Spleen (tissue), 11 donors: ENCODE data around the gene DUSP2. TPM values are rescaled to one million over a fixed set of nuclear protein-coding genes. Genes with fewer than 3 reads are reported as not detected.
A peak's percentile ranks its signal among the peaks of the same experiment; 100 is the strongest.

Experiments
- DNase-seq: peaks from one replicate; pipeline ENCODE4 v3.0.0-alpha.2; 2020
- H3K27ac ChIP-seq, 8 donors: fragments of 200-600 bp; sonication (generic) in 7 of 8; 1 replicate in 4 of 8; 2 replicates in 4 of 8; pipeline versions ENCODE4 v1.5.0 to v1.8.0; 2016 to 2021; ENCODE audit warnings: inconsistent platforms in 4 of 8, mild to moderate bottlenecking in 4 of 8, moderate library complexity in 1 of 8
- H3K27me3 ChIP-seq, 7 donors: fragments of 200-600 bp; sonication (generic) in 6 of 7; replicated peaks in 1 of 7; 1 replicate in 4 of 7; 2 replicates in 3 of 7; pipeline versions ENCODE4 v1.5.0 to v1.8.0; 2016 to 2021; ENCODE audit warnings: inconsistent platforms in 3 of 7, mild to moderate bottlenecking in 1 of 7
- H3K36me3 ChIP-seq, 6 donors: fragments of 200-600 bp; sonication (generic) in 5 of 6; 1 replicate in 4 of 6; 2 replicates in 2 of 6; pipeline versions ENCODE4 v1.5.0 to v1.8.0; 2016 to 2021; ENCODE audit warnings: inconsistent platforms in 2 of 6
- H3K4me1 ChIP-seq, 6 donors: fragments of 200-600 bp; sonication (generic) in 5 of 6; 1 replicate in 3 of 6; 2 replicates in 3 of 6; pipeline versions ENCODE4 v1.5.0 to v1.8.0; 2016 to 2021; ENCODE audit warnings: inconsistent platforms in 3 of 6
- H3K4me3 ChIP-seq, 8 donors: fragments of 200-600 bp; sonication (generic) in 7 of 8; 1 replicate in 4 of 8; 2 replicates in 4 of 8; pipeline versions ENCODE4 v1.5.0 to v1.8.0; 2016 to 2021; ENCODE audit warnings: inconsistent platforms in 4 of 8, mild to moderate bottlenecking in 4 of 8, moderate library complexity in 2 of 8
- H3K9me3 ChIP-seq, 8 donors: fragments of 200-600 bp; sonication (generic) in 7 of 8; 1 replicate in 4 of 8; 2 replicates in 4 of 8; pipeline versions ENCODE4 v1.5.0 to v1.8.0; 2016 to 2021; ENCODE audit warnings: inconsistent platforms in 4 of 8
- CTCF ChIP-seq, 11 experiments: fragments of 200-600 bp in 7 of 11; fragments of 450-650 bp in 4 of 11; sonication (generic) in 4 of 11; IDR thresholded peaks in 8 of 11; conservative IDR thresholded peaks in 3 of 11; 1 replicate in 7 of 11; 2 replicates in 4 of 11; pipeline versions ENCODE4 v1.4.0 to v1.8.0; 2016 to 2021; ENCODE audit warnings: antibody characterized with exemption in 11 of 11, inconsistent platforms in 4 of 11, mild to moderate bottlenecking in 1 of 11
- POLR2A ChIP-seq, 3 donors: fragments of 450-650 bp; IDR thresholded peaks; one replicate each; pipeline ENCODE4 v1.5.1; 2017; ENCODE audit warnings: antibody characterized with exemption in 3 of 3, mild to moderate bottlenecking in 1 of 3
- POLR2AphosphoS5 ChIP-seq, 3 donors: sonication (generic); formaldehyde crosslinking; IDR thresholded peaks; one replicate each; pipeline ENCODE4 v1.5.1; 2017; ENCODE audit warnings: antibody characterized with exemption in 3 of 3
- WGBS, 5 donors: extraction: QIAGEN DNeasy Blood & Tissue Kit in 3 of 5; methylation state at CpG; one replicate each; pipeline versions ENCODE4 v1.1.5 to v1.1.7; 2013 to 2018; 5-methylcytosine and 5-hydroxymethylcytosine counted together
- intact Hi-C: fragments of 100-400 bp; cut with DNase I; formaldehyde crosslinking; loops from one replicate; pipeline ENCODE4 v1.15.0; 2023; ENCODE audit warnings: low total_unique reads
- polyA plus RNA-seq, 3 donors: library from polyadenylated mRNA; stranded (reverse); fragments of 200-250 nt; gene quantifications; one replicate each; pipeline ENCODE4 v1.2.1, GENCODE V29; 2013
- total RNA-seq, 7 donors: library from RNA; depleted of rRNA in 3 of 7; stranded (reverse); fragments of >200 nt in 3 of 7; fragmentation: NEBNext Ultra II Directional in 4 of 7; extraction: Animal tissue kit (Norgen Biotek cat#: 25700) in 4 of 7; gene quantifications; one replicate each; pipeline versions ENCODE4 v1.1.0 to v1.2.1, GENCODE V29; 2016 to 2021
- donor health status: healthy with polysubstance abuse.
- donor health status: DM: no; HTN: no; CAD: no; lungs with moderate emphysema.
- donor health status: DM: no; HTN: no; CAD: no.
- donor health status: Bipolar disorder and iron deficiency.
- donor health status: healthy.
- donor health status: DM: no; HTN: no; CAD: no.
- donor health status: DM: yes; HTN: yes; CAD: no.

DUSP2 gene
- total and polyA plus RNA-seq, 10 donors: 24.2 to 88.0 (median 46.3) TPM

- Histone ChIP-seq H3K27me3 (peaks cover 0 to 5% (median 0%) of the 10 kb centered on the region in 7 donors), H3K4me3 (no peak overlapping the region), H3K9me3 (peaks cover 0 to 21% (median 17%) of the 10 kb centered on the region in 8 donors), H3K27ac (peak overlapping the region in 6 of 8 donors; percentile 19 to 61 (median 58)), H3K4me1 (peaks cover 0 to 33% (median 11%) of the 10 kb centered on the region in 6 donors), H3K36me3 (no peaks in the 10 kb centered on the region)
- peak; percentile 72 for DNase-seq
- no peak for TF ChIP-seq POLR2A (IDR thresholded peaks at IDR 0.05)
- no peak for TF ChIP-seq CTCF (IDR thresholded peaks at IDR 0.05 in 8 of 11, conservative IDR thresholded peaks at IDR 0.05 in 3 of 11)
- TF ChIP-seq POLR2AphosphoS5 (IDR thresholded peaks at IDR 0.05): no peak
- 50 to 66% (median 52%) methylated on average over 17 of the region's 17 CpGs for WGBS, 5 donors
- intact Hi-C loops: no loop called here
These were observed 36.5 kb downstream of the DUSP2 start for GRCh38 chr2:96108541-96109360.

- intact Hi-C loops: no loop called here
- DNase-seq: peak; percentile 33
These were observed 37.1 kb downstream of the DUSP2 start for GRCh38 chr2:96108151-96108540.

DNA sequence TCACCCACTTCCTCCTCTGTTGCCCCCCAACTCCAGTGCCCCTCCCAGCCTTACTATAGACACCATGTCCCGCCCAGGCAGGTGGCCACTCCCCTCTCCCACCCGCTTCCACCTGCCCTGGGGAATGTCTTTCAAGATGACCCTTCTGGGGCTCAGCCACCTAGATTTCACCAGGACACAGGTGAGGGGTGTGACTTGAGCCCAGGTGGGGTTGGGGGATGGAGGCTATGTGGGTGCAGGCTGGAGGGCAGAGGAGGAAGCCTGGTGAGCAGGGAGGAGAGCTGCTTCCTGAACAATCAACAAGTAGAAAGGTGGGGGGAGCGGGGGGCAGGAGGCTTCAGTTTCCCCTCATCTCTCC lies 37.6 kb downstream of the DUSP2 start:
- Histone ChIP-seq H3K36me3 (no peaks in the 10 kb centered on the region), H3K4me3 (no peak overlapping the region), H3K27me3 (peaks cover 0 to 5% (median 0%) of the 10 kb centered on the region in 7 donors), H3K9me3 (peaks cover 0 to 21% (median 17%) of the 10 kb centered on the region in 8 donors), H3K4me1 (peaks cover 0 to 42% (median 11%) of the 10 kb centered on the region in 6 donors), H3K27ac (no peak overlapping the region)
- TF ChIP-seq CTCF (IDR thresholded peaks at IDR 0.05 in 8 of 11, conservative IDR thresholded peaks at IDR 0.05 in 3 of 11) (no peak), POLR2A (IDR thresholded peaks at IDR 0.05) (no peak)
- DNase-seq: peak; percentile 58
- intact Hi-C loops: no loop called here
- WGBS, 5 donors: 68 to 87% (median 82%) methylated on average over 3 of the region's 3 CpGs

More at GRCh38 chr2:96108151-96108540, 37.1 kb downstream of the DUSP2 start:
- no peak for TF ChIP-seq POLR2AphosphoS5 (IDR thresholded peaks at IDR 0.05)
- no peak for TF ChIP-seq CTCF (IDR thresholded peaks at IDR 0.05 in 8 of 11, conservative IDR thresholded peaks at IDR 0.05 in 3 of 11)
- no peak for TF ChIP-seq POLR2A (IDR thresholded peaks at IDR 0.05)
- H3K4me1 ChIP-seq: peaks cover 0 to 38% (median 11%) of the 10 kb centered on the region in 6 donors
- whole genome bisulfite sequencing, 5 donors: 54 to 80% (median 63%) methylated on average over 2 to 5 of the region's 5 CpGs
- no peak overlapping the region for H3K4me3 ChIP-seq
- peak overlapping the region in 4 of 8 donors; percentile 57 to 61 (median 59) for H3K27ac ChIP-seq
- peaks cover 0 to 5% (median 0%) of the 10 kb centered on the region in 7 donors for H3K27me3 ChIP-seq
- peaks cover 0 to 21% (median 17%) of the 10 kb centered on the region in 8 donors for H3K9me3 ChIP-seq
- no peaks in the 10 kb centered on the region for H3K36me3 ChIP-seq

GRCh38 chr2:96106991-96107707 lies 38.1 kb downstream of the DUSP2 start:
- 79 to 87% (median 86%) methylated on average over 7 to 9 of the region's 9 CpGs for WGBS, 5 donors
- Histone ChIP-seq H3K27ac (no peak overlapping the region), H3K4me1 (peaks cover 0 to 42% (median 11%) of the 10 kb centered on the region in 6 donors), H3K4me3 (no peak overlapping the region), H3K9me3 (peaks cover 0 to 21% (median 17%) of the 10 kb centered on the region in 8 donors), H3K36me3 (no peaks in the 10 kb centered on the region), H3K27me3 (peaks cover 0 to 5% (median 0%) of the 10 kb centered on the region in 7 donors)
- intact Hi-C loops: no loop called here
- no peak for TF ChIP-seq POLR2AphosphoS5 (IDR thresholded peaks at IDR 0.05)
- peak; percentile 40 for DNase-seq
